Measurements from ENCODE around the gene LHX1.

Gene LHX1

DNA sequence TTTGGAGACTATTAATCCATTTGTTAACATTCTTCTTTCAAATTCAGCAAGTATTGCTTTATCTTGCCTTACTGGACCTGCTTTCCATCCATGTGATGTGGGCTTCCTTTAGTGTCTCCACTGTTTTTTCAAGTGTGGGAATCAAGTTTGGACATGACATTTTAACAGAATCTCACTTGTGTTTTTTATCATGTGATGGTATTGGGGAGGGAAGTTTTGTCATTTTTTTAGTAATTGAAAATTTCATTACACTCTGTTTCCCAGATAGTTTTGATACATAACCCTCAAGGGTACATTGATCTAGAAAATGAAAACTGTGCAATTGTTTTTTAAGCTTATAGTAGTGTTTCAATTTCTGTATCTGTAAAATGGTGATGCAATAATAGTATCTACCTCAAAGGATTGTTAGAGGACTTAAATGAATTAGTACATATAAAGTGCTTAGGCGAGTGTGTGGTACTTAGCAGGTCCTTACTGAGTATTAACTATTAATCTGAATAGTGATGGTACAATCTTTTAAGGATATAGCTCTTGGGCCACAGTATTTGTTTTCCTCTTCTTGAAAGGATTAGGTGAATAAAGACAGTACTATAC lies 38.7 kb downstream of the LHX1 start:
- DNase-seq = no peak

DNA sequence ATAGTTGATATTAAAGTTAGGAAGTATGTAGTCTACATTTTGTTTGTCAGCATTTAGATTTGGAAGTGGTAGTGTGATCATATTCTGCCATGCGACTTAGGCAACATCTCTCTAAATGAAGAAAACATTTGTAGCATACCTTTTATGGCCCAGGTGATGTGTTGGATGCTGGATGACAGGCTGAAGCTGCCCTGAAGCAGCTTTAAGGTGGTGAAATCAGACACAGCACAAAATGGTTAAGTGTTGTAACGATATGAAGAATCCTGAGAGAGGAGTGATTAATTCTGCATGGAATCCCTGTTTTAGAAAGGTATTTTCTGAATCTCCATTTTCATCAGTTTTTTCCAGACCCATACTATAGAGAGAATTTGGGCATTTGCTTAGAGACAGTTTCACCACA lies 39.8 kb downstream of the LHX1 start:
- DNase-seq = no peak

- DNase-seq = no peak
These were observed 40.3 kb downstream of the LHX1 start for GRCh38 chr17:36977568-36977967.

DNA sequence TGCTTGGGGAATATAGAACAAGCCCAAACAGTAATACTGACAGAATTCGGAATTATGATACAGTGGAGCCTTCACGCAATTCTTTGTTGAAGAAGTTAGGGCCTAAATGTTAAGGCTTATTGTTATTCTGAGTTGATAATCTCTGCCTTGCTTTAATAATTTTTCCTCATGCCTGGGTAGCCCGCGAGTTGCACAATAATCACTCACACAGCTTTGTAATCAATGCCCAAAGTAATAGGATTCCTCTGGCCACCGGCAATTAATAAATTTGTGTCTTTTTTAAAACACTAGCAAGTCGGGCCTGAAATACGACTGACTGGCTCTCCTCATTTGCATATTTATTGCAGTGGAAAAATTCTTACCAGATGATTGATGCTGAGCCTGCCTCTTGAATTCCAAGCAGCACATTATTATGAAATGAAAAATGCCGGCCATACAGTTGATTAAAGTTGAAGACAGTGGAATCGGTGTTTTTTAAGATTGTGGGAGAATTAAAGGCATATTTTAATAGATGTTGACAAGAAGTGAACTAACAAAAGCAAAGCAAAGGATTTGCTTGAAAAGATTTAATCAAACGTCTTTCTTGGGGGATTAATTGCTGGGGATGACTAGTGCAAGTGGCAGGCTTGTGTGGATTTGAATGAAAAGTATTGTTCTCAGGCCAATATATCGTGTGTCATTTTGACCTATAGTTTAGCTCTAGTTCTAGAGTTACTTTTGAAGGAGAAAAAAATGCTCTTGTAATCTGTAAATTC lies 41.7 kb downstream of the LHX1 start:
- no peak for DNase-seq

GRCh38 chr17:36979565-36979941 lies 42.3 kb downstream of the LHX1 start:
- DNase-seq = no peak

- peak; percentile 51 for DNase-seq
These were observed 43.0 kb downstream of the LHX1 start for GRCh38 chr17:36980280-36980761.

DNA sequence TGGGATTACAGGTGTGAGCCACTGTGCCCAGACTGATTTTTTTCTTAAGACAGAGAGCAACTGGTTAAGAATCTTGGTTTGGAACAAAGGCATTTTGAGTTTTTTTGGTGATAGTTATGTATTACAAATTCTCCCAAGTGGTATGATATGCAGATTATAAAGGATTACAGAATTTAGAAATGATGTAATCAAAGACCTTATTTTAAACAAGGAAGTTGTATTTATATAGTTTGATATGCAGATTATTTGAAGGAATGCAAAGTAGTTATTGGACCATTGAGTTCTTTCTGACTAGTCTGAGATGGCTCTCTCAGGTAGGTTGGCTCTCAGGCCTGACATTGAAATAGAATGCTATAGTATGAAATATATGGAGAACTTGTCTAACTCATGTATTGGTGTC lies 46.3 kb downstream of the LHX1 start:
- no peak for DNase-seq

GRCh38 chr17:36989173-36989572 lies 51.9 kb downstream of the LHX1 start:
- DNase-seq = no peak

- no peak for DNase-seq
These were observed 55.4 kb downstream of the LHX1 start for GRCh38 chr17:36992701-36993100.

GRCh38 chr17:36993227-36993626 lies 56.0 kb downstream of the LHX1 start:
- no peak for DNase-seq

Data from DMS 273 treated with DMSO at 0.1 percent for 48 hours (cell line).